WTC11 (cell line): ENCODE measurements around the gene CWH43.

Experiments used
- CBFB ChIP-seq: sonication (generic); formaldehyde crosslinking; IDR thresholded peaks from 2 replicates; pipeline ENCODE4 v1.8.1; 2022; ENCODE audit warnings: mild to moderate bottlenecking, low read depth, missing genetic modification reagents
- CTCF ChIP-seq: fragments of 200-600 bp; IDR thresholded peaks from 2 replicates; pipeline ENCODE4 v1.8.0; 2022; ENCODE audit warnings: antibody characterized with exemption
- ELF4 ChIP-seq: sonication (generic); formaldehyde crosslinking; IDR thresholded peaks from 2 replicates; pipeline ENCODE4 v1.8.1; 2022; ENCODE audit warnings: low read depth, mild to moderate bottlenecking, moderate library complexity, missing genetic modification reagents
- GRHL2 ChIP-seq: fragments of 250-450 bp; sonication (Bioruptor Pico); IDR thresholded peaks from 2 replicates; pipeline ENCODE4 v1.8.0; 2022; ENCODE audit warnings: mild to moderate bottlenecking, moderate library complexity; ENCODE audit not compliant: insufficient replicate concordance, severe bottlenecking
- ZBTB21 ChIP-seq: sonication (generic); formaldehyde crosslinking; IDR thresholded peaks from 2 replicates; pipeline ENCODE4 v1.8.1; 2023; ENCODE audit warnings: mild to moderate bottlenecking, missing genetic modification reagents, borderline replicate concordance
- ZNF121 ChIP-seq: sonication (generic); formaldehyde crosslinking; IDR thresholded peaks from 2 replicates; pipeline ENCODE4 v1.8.0; 2023; ENCODE audit warnings: missing genetic modification reagents
- TF ChIP-seq, protein P1 (sequence below): sonication (generic); formaldehyde crosslinking; IDR thresholded peaks from 2 replicates; pipeline ENCODE4 v1.8.1; 2023; ENCODE audit warnings: mild to moderate bottlenecking, missing genetic modification reagents

DNA sequence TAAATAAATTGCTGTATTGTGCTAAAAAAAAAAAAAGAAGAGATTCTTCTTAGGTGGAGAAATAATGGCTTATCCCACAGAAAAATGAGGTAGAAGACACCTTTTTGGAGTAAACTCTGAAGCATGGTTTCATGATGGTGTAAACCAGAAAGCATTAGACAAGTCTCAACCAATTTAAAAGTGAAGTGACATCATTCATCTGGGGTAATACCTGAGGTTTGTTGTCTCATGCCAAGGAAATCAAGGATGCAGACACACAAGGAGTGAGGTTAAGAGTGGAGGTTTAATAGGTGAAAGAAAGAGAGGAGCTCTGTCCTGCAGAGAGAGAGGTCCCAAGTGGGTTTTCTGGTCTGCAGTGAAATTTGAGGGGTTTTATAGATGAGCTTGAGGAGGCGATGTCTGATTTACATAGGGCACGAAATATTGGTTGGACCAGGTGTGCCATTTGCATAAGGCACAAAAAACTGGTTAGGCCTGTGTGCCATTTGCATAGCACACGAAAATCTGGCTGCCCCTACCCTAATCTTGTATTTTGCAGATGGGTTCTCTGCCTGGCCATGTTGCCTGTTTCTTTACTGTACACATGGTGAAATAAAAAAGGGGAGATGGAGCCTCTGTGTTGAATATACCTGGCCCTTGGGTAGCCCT, 25.0 kb upstream of the CWH43 start:
- TF ChIP-seq ZBTB21 (CRISPR knock-in tag) (no peak), CBFB (no peak), GRHL2 (CRISPR knock-in tag) (no peak), CTCF (no peak), ELF4 (CRISPR knock-in tag) (no peak), ZNF121 (CRISPR knock-in tag) (no peak)
- TF ChIP-seq, protein P1, sequence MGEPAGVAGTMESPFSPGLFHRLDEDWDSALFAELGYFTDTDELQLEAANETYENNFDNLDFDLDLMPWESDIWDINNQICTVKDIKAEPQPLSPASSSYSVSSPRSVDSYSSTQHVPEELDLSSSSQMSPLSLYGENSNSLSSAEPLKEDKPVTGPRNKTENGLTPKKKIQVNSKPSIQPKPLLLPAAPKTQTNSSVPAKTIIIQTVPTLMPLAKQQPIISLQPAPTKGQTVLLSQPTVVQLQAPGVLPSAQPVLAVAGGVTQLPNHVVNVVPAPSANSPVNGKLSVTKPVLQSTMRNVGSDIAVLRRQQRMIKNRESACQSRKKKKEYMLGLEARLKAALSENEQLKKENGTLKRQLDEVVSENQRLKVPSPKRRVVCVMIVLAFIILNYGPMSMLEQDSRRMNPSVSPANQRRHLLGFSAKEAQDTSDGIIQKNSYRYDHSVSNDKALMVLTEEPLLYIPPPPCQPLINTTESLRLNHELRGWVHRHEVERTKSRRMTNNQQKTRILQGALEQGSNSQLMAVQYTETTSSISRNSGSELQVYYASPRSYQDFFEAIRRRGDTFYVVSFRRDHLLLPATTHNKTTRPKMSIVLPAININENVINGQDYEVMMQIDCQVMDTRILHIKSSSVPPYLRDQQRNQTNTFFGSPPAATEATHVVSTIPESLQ (CRISPR knock-in tag), result no peak
